Ramos (cell line): Measurements from ENCODE around the gene ARRB1.
"Not testable (repeated sequence)": the region's sequence is repeated elsewhere in the genome, so short reads cannot be mapped to it uniquely, and the experiment has no call there.

Experiments used
- in situ Hi-C: fragments of 300-500 bp; cut with MboI; formaldehyde crosslinking; loops from one replicate; pipeline ENCODE4 v1.14.3; 2022; ENCODE audit warnings: low sequenced_read_pairs; ENCODE audit not compliant: unreplicated experiment

The ARRB1 gene

GRCh38 chr11:75345455-75346160 lies 5.9 kb downstream of the ARRB1 start:
- in situ Hi-C loops = no loop called here

- in situ Hi-C loops = no loop called here
These were observed 6.6 kb downstream of the ARRB1 start for GRCh38 chr11:75344761-75345454.

DNA sequence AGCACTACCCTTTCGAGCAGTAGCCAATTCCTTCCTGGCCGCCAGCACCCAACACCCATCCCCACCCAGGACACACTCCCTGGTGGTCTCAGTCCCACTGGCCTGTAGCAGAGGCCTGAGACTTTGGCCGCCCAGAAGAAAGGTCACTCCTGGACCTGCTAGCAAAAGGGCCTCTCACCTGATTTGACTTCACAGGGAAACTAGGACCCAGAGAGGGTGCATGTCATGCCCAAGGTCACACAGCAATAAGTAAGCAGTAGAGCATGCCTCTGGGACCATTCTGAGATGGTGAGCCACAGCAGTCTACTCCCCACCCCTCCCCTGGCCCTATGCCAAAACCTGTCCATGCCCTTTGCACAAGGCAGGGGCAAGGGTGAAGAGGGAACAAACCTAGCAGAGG lies 7.3 kb downstream of the ARRB1 start:
- in situ Hi-C loops = no loop called here

GRCh38 chr11:75342966-75343870 lies 8.2 kb downstream of the ARRB1 start:
- in situ Hi-C loops = no loop called here

DNA sequence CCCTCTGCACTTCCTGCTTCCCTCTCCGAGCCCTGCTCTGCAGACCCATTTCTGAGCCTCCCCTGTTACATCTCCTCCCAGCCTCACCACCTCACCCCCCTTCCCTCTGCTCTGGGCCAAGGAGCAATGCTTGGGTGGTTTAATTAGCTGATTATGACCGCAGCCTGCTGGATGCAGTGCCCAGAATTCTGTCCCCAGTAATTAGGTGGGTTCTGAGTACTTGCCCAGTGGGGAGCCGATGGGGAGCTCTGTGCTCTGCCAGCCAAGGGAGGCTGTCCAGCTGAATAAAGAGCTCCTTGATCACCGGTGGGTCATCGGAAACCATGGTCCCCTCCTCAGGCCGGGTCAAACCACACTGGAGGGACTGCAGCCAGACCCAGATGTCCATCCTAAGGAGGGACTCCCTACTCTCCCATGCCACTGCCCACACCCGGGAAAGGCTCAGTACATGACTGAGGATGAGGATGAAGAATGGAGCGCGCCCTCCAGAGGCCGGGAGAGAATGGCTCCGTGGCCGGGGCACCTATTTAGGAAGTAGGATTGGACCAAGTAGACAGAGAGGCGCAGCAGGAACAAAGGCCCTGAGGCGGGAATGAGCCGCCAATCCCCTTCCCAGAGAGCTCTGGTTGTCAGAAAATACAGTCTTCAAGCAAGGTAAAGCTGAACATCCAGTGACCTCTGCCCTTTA lies 9.1 kb downstream of the ARRB1 start:
- in situ Hi-C loops = no loop called here

DNA sequence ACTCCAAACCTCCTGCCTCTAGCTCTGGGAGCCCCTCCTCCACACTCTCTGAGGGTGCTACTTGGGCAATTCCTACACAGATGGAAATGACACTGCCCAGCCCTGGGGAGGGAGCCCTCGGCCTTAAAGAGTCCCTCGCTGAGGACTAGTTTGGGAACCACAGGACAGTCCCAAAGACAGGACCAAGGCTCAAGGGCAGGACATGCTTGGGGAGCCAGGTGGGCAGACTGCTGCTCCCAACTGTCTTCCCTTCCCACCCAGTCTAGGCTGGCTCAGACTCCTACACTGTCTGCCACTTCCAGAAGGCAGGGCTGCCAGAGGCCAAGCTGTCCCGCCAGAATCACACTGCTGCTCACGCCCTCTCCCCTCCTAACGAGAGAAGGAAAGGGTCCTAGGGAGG lies 9.8 kb downstream of the ARRB1 start:
- in situ Hi-C loops = no loop called here

DNA sequence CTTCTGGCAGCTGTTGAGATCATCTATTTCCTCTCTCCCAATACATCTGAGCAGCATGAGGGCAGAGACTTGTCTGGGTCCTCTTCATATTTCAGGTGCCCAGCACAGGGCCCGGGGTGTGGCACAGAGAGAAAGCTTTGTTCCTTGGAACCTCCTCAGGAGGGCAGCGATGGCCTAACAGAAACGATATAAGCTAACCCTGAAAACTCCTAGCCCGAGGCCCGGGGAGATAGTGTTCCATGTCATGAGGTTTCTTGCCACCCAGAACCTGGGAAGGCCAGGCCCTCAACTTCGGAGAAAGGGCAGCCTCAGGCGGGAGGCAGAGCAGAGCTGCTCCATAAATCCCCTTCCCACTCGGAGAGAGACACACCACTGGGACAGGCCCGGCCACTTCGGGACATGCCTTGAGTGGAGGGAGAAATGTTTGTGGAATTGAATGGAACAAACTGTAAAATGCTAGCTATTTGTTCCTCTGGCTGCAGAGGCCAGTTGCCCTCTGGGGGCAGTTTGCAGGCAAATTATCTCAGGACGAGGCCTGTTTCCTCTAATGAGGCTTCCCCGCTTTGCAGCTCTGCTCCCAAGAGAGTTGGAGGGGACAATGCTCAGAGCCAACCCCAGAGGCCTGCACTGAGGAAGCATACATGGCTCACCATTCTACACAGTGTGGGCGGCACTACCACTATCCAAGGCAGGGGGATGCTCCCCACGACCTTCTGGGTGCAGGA lies 11.6 kb downstream of the ARRB1 start:
- in situ Hi-C loops = no loop called here

GRCh38 chr11:75338516-75339208 lies 12.8 kb downstream of the ARRB1 start:
- in situ Hi-C loops = no loop called here

DNA sequence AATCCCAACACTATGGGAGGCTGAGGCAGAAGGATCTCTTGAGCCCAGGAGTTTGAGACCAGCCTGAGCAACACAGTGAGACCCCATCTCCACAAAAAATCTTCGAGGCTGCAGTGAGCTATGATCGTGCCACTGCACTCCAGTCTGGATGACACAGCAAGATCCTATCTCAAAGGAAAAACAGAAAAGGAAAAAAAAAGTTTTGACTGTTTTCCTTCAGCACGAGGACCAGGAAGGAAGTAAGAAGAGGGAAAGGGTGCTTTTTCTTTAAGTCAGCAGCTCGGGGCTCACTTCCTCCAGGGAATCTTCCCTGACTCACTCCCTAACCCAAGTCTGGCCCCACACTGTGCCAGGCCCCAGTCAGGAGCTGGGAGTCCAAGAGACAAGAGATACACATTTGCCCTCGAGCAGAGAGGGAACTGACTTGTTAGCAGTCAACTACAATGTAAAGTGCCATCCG lies 14.2 kb downstream of the ARRB1 start:
- in situ Hi-C loops = no loop called here

- in situ Hi-C loops = no loop called here
These were observed 16.5 kb downstream of the ARRB1 start for GRCh38 chr11:75334976-75335375.

DNA sequence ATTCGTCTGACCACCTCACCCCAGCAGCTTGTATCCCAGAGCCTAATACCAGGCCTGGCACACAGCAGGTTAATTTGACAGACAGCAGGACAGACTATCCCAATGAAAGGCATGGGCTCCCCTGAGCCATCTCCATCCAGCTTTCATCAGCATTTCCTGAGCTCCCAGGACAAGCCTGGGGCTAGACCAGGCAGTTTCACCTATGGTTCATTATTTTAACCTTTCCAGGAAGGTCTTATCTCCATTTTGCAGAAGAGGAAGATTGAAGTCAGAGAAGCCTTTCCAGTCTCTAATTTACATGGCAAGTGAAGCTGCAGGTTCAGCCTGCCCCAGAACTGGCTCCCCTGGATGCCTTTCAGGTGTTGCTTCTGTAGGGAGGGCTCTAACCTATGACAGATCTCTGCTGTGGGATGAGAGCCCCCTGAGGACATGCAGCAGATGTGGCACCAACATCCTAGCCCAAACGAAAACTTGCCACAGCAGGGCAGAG lies 17.0 kb downstream of the ARRB1 start:
- in situ Hi-C loops = no loop called here

GRCh38 chr11:75333807-75334140 lies 17.7 kb downstream of the ARRB1 start:
- in situ Hi-C loops = no loop called here

- in situ Hi-C loops = no loop called here
These were observed 18.2 kb downstream of the ARRB1 start for GRCh38 chr11:75333022-75333806.

- in situ Hi-C loops = not testable (repeated sequence)
These were observed 19.7 kb downstream of the ARRB1 start for GRCh38 chr11:75331761-75332160.

DNA sequence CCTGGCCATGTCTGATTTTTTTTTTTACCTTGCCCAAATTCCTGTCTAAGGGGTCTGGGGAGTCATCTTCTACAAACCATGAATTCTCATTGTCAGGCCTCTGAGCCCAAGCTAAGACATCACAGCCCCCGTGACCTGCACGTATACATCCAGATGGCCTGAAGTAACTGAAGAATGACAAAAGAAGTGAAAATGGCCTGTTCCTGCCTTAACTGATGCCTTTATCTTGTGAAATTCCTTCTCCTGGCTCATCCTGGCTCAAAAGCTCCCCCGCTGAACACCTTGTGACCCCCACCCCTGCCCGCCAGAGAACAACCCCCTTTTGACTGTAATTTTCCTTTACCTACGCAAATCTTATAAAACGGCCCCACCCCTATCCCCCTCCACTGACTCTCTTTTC lies 20.2 kb downstream of the ARRB1 start:
- in situ Hi-C loops = not testable (repeated sequence)

DNA sequence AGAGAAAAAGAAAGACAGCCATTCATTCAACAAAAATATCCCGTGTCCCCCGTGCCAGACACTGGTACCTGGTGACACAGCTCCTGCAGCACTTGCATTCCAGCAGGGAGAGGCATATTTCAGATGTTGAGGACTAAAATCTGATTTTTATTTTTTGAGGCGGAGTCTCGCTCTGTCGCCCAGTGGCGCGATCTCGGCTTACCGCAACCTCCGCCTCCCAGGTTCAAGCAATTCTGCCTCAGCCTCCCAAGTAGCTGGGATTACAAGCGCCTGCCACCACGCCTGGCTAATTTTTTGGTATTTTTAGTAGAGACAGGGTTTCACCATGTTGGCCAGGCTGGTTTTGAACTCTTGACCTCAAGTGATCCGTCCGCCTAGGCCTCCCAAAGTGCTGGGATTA lies 20.6 kb downstream of the ARRB1 start:
- in situ Hi-C loops = not testable (repeated sequence)

DNA sequence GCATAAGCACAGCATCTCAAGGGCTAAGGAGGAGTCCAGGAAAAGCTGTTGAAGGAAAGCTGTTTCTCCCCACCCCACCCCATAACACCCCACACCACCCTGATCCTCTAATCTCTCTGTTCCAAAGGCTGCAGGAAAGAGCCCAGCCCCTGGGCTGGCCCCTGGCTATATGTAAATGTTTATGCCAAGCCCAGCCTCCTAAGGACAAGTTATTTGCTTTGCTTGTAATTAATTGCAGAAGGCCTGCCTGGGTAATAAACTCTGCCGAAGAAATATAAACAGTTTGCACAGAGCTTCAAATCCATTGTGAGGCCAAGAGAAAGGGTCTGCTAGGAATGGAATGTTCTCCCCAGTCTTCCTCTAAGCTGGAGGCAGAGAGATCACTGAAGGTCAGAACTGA lies 21.2 kb downstream of the ARRB1 start:
- in situ Hi-C loops = no loop called here
